Peyer's patch (tissue), 4 donors: ENCODE data around the gene PGBD5. TPM values are rescaled to one million over a fixed set of nuclear protein-coding genes. Genes with fewer than 3 reads are reported as not detected.

Experiments
- DNase-seq, 3 donors: peaks; one replicate each; pipeline ENCODE4 v3.0.0-alpha.2; 2017 to 2019
- H3K27ac ChIP-seq, 4 donors: fragments of 200-600 bp; sonication (generic); one replicate each; pipeline ENCODE4 v1.5.1; 2016 to 2019
- H3K27me3 ChIP-seq, 2 donors: fragments of 200-600 bp; sonication (generic); one replicate each; pipeline ENCODE4 v1.5.1; 2019
- H3K36me3 ChIP-seq, 3 donors: fragments of 200-600 bp; sonication (generic); one replicate each; pipeline ENCODE4 v1.5.1; 2016 to 2019
- H3K4me1 ChIP-seq, 4 donors: fragments of 200-600 bp; sonication (generic); one replicate each; pipeline ENCODE4 v1.5.1; 2016 to 2019
- H3K4me3 ChIP-seq, 4 donors: fragments of 200-600 bp; sonication (generic); 1 replicate in 3 of 4; 2 replicates in 1 of 4; pipeline ENCODE4 v1.5.1; 2016 to 2019; ENCODE audit warnings: mild to moderate bottlenecking in 1 of 4
- H3K9me3 ChIP-seq, 4 donors: fragments of 200-600 bp; sonication (generic); one replicate each; pipeline ENCODE4 v1.5.1; 2016 to 2019; ENCODE audit warnings: mild to moderate bottlenecking in 1 of 4
- POLR2A ChIP-seq, 2 donors: fragments of 450-650 bp; IDR thresholded peaks; one replicate each; pipeline ENCODE4 v1.5.1; 2017; ENCODE audit warnings: antibody characterized with exemption in 2 of 2, mild to moderate bottlenecking in 2 of 2, moderate library complexity in 2 of 2
- total RNA-seq, 4 donors: library from RNA; depleted of rRNA; stranded (reverse); fragments of >200 nt; gene quantifications; one replicate each; pipeline ENCODE4 v1.1.0, GENCODE V29; 2016
- TF ChIP-seq, protein P1 (sequence below), 6 experiments: fragments of 450-650 bp in 4 of 6; fragments of 200-600 bp in 2 of 6; sonication (generic) in 1 of 6; IDR thresholded peaks; one replicate each; pipeline ENCODE4 v1.5.1; 2017 to 2019; ENCODE audit warnings: antibody characterized with exemption in 6 of 6, mild to moderate bottlenecking in 3 of 6, moderate library complexity in 1 of 6

The PGBD5 gene
- total RNA-seq, 4 donors from 2014 or later: under 0.01 to 4.1 (median 0.21) TPM

DNA sequence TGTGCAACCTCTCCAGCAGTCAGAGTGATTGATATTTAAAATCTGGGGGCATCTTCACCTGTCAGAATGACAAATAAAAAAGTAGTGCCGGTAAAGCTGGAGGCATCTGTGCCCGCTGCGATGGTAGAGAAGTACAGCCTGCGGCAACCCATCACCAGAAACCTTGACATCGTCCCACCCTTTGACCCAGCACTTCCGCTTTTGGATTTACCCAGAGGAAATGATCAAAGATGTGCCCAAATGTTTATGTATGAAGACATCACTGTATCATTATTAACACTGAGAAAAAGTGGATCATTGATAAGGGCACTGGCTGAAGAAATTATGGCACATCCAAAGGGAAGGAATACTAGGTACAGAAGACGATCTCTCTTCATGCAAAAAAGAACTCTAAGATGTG is 96.0 kb downstream of the PGBD5 start:
- Histone ChIP-seq H3K9me3 (no peaks in the 10 kb centered on the region), H3K36me3 (no peaks in the 10 kb centered on the region), H3K4me1 (no peaks in the 10 kb centered on the region), H3K27ac (no peak overlapping the region), H3K27me3 (no peaks in the 10 kb centered on the region), H3K4me3 (no peak overlapping the region)
- no peak for TF ChIP-seq POLR2A (IDR thresholded peaks at IDR 0.05)
- TF ChIP-seq, protein P1, sequence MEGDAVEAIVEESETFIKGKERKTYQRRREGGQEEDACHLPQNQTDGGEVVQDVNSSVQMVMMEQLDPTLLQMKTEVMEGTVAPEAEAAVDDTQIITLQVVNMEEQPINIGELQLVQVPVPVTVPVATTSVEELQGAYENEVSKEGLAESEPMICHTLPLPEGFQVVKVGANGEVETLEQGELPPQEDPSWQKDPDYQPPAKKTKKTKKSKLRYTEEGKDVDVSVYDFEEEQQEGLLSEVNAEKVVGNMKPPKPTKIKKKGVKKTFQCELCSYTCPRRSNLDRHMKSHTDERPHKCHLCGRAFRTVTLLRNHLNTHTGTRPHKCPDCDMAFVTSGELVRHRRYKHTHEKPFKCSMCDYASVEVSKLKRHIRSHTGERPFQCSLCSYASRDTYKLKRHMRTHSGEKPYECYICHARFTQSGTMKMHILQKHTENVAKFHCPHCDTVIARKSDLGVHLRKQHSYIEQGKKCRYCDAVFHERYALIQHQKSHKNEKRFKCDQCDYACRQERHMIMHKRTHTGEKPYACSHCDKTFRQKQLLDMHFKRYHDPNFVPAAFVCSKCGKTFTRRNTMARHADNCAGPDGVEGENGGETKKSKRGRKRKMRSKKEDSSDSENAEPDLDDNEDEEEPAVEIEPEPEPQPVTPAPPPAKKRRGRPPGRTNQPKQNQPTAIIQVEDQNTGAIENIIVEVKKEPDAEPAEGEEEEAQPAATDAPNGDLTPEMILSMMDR (IDR thresholded peaks at IDR 0.05): no peak
- no peak for DNase-seq

DNA sequence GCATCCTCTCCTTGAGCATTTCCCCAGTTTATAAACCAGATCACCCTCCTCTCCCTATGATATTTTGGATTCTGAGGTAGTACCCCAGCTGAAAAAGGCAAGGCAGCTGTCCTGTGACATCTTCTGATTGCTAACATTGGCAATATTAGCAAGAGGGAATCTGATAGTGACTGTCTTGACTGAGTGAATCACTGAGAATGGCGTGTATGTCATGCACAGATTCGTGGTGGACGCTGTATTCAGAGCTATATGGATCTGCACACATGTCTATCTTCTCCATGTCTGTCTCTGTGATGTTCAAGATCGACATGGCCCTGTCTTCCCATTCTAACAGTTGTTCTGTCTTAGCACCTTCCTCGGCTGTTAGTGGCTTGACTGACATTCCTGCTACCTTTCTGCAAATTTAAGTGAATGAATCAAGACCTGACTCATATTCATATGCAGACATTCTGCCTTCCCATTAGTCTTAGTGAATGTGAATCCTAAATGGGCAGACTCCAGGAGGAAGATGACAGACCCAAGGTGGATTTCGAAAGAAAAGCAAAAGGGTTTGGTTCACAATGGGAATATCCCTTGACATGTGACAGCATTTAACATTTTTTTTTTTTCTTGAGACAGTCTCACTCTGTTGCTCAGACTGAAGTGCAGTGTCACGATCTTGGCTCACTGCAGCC is 97.7 kb downstream of the PGBD5 start:
- no peaks in the 10 kb centered on the region for H3K27me3 ChIP-seq
- H3K9me3 ChIP-seq: no peaks in the 10 kb centered on the region
- no peak for DNase-seq
- TF ChIP-seq, protein P1 (IDR thresholded peaks at IDR 0.05): no peak
- TF ChIP-seq POLR2A (IDR thresholded peaks at IDR 0.05): no peak
- no peaks in the 10 kb centered on the region for H3K4me1 ChIP-seq
- H3K27ac ChIP-seq: no peak overlapping the region
- no peak overlapping the region for H3K4me3 ChIP-seq
- H3K36me3 ChIP-seq: no peaks in the 10 kb centered on the region

DNA sequence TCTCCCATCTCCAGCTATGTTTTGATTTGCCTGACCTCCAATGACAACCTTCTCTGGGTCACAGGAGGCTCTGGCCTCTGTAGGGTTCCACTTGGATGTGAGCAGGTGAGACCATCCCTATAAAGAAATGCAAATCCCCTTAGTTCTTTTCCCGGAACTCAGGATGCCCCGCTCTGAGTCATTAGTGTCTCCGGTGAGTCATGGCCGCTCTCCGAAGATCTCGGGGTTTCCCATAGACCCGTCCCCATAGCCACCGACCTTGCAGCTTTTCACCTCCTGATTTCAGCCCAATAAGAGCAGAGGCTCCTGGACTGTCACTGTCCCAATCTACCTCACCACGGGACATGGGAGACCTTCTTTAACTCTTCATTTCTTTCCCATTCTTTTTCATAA is 98.2 kb downstream of the PGBD5 start:
- no peaks in the 10 kb centered on the region for H3K9me3 ChIP-seq
- H3K27ac ChIP-seq: no peak overlapping the region
- H3K4me1 ChIP-seq: no peaks in the 10 kb centered on the region
- no peaks in the 10 kb centered on the region for H3K36me3 ChIP-seq
- no peak for TF ChIP-seq POLR2A (IDR thresholded peaks at IDR 0.05)
- TF ChIP-seq, protein P1 (IDR thresholded peaks at IDR 0.05): no peak
- no peak for DNase-seq
- no peak overlapping the region for H3K4me3 ChIP-seq
- no peaks in the 10 kb centered on the region for H3K27me3 ChIP-seq

DNA sequence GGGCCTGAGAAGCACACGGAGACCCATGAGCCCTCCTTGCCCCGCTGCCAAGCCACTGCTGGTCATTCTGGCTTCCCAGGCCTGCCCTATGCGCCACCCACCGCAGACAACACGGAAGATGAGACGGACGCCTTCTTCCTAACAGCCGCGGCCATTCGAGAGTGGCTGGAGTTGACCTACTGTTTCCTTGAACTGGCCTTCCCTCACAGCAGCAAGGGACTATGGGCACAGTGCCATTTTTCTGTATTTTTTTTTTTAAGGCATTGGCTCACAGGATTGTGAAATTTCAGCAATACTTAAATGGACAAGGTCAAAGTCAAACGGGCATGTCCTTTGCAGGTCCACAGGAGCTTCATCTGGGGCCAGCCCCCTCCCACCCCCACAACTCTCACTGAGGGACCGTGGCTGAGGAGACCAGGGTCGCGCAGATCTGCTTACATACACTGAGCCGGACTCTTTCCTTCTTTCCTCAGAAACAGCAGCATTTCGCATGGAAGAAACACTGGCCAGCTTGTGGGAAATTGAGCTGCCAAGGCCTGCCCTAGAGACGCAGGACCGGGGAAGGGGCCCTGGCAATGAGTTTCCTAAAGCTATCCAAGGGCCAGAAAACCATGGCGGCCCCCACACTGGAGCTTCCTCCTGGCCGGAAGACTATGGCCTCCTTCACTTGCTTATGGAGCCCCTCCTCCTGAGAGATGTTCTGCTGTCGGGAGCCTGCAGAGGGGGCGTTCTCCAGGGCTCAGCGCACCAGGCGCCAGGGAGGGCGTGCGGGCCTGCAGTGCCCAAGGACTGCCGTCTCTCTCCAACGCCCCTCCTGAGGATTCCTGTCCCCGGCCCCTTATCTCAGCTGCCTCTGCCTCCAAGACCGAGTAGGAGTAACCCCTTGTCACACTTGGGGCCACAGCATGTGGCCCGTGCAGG is 98.9 kb downstream of the PGBD5 start:
- TF ChIP-seq, protein P1 (IDR thresholded peaks at IDR 0.05): no peak
- TF ChIP-seq POLR2A (IDR thresholded peaks at IDR 0.05): no peak
- Histone ChIP-seq H3K9me3 (no peaks in the 10 kb centered on the region), H3K36me3 (no peaks in the 10 kb centered on the region), H3K4me3 (no peak overlapping the region), H3K27ac (no peak overlapping the region), H3K4me1 (no peaks in the 10 kb centered on the region), H3K27me3 (no peaks in the 10 kb centered on the region)
- no peak for DNase-seq

DNA sequence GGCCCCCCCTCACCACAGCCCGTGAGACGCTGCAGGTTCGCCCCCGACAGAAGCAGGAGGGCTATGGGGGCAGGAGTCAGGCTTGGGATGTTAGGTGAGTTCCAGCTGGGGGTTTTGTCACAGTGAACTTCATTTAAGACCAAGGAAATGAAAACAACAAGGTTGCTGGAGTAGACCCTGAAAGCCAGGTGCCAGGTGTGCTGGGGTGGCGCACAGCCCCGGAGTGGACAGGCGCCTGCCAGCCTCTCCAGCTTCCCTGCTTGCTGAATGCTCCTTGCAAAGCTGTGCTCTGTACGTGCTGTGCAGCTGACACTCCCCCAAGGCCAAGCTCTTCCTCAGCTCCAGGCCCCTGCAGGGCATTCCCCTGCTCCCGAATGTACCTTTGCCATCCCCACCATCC is 102.4 kb downstream of the PGBD5 start:
- H3K36me3 ChIP-seq: no peaks in the 10 kb centered on the region
- no peak overlapping the region for H3K4me3 ChIP-seq
- no peaks in the 10 kb centered on the region for H3K27me3 ChIP-seq
- TF ChIP-seq, protein P1 (IDR thresholded peaks at IDR 0.05): no peak
- no peak for TF ChIP-seq POLR2A (IDR thresholded peaks at IDR 0.05)
- no peak for DNase-seq
- H3K4me1 ChIP-seq: no peaks in the 10 kb centered on the region
- H3K27ac ChIP-seq: no peak overlapping the region
- H3K9me3 ChIP-seq: no peaks in the 10 kb centered on the region
